IMR-90 (cell line): Measurements from ENCODE around the gene SHROOM1. TPM values are rescaled to one million over a fixed set of nuclear protein-coding genes. Genes with fewer than 3 reads are reported as not detected.

ENCODE experiments used
- ATAC-seq: fragments of 200-7000 bp; cut with Tn5 transposase; 2 replicates; pipeline ENCODE4 v1.9.1; 2020; ENCODE audit warnings: low read depth, mild to moderate bottlenecking, moderate library complexity
- BruUV-seq: library from RNA; stranded (reverse); fragments of 400-500 nt; replicated peaks from 2 replicates; lab custom pipeline; 2021; lab: Mats Ljungman, UMichigan
- CTCF ChIA-PET: fragments of 300-600 bp; formaldehyde crosslinking; extraction: SDS; loops from one replicate; lab custom pipeline; 2021; ENCODE audit warnings: antibody characterized with exemption; lab: Yijun Ruan, JAX
- POLR2A ChIA-PET: fragments of 300-600 bp; sonication (Branson Sonifier 250); formaldehyde crosslinking; loops from one replicate; lab custom pipeline; 2022; ENCODE audit warnings: antibody characterized with exemption; ENCODE audit not compliant: unreplicated experiment; lab: Charles Lee
- DNase-seq: peaks from one replicate; pipeline ENCODE4 v3.0.0; 2013
- H2AFZ ChIP-seq: replicated peaks from 2 replicates; pipeline ENCODE3; 2013; ENCODE audit warnings: low read length, mild to moderate bottlenecking; ENCODE audit not compliant: poor library complexity
- H2AK5ac ChIP-seq: 2 replicates; pipeline ENCODE4 v1.6.1; 2013; ENCODE audit warnings: low read depth, low read length, inconsistent platforms
- H2AK9ac ChIP-seq: replicated peaks from 2 replicates; pipeline ENCODE3; 2013; ENCODE audit warnings: mild to moderate bottlenecking, low read depth, low read length, moderate library complexity; ENCODE audit not compliant: poor library complexity
- H2BK120ac ChIP-seq: 2 replicates; pipeline ENCODE4 v1.6.1; 2013; ENCODE audit warnings: low read depth, low read length, inconsistent platforms
- H2BK15ac ChIP-seq: 3 replicates; pipeline ENCODE4 v1.6.1; 2013; ENCODE audit warnings: low read depth, low read length, inconsistent platforms
- H2BK20ac ChIP-seq: 2 replicates; pipeline ENCODE4 v1.6.1; 2013; ENCODE audit warnings: low read depth, mild to moderate bottlenecking, inconsistent platforms, low read length, moderate library complexity
- H2BK5ac ChIP-seq: 2 replicates; pipeline ENCODE4 v1.6.1; 2013; ENCODE audit warnings: mild to moderate bottlenecking, low read depth, low read length, inconsistent platforms; ENCODE audit not compliant: poor library complexity, severe bottlenecking
- H3K14ac ChIP-seq: replicated peaks from 2 replicates; pipeline ENCODE4 v1.6.1; 2013; ENCODE audit warnings: low read depth, low read length, inconsistent platforms
- H3K18ac ChIP-seq: 2 replicates; pipeline ENCODE4 v1.6.1; 2013; ENCODE audit warnings: low read depth, low read length, control low read depth
- H3K23ac ChIP-seq: 2 replicates; pipeline ENCODE4 v1.6.1; 2013; ENCODE audit warnings: low read depth, low read length, inconsistent platforms
- H3K27ac ChIP-seq: 2 replicates; pipeline ENCODE4 v1.5.1; 2013; ENCODE audit warnings: mild to moderate bottlenecking, control low read depth, low read length; ENCODE audit not compliant: insufficient read depth
- H3K27me3 ChIP-seq: 2 replicates; pipeline ENCODE4 v1.6.1; 2013; ENCODE audit warnings: low read length; ENCODE audit not compliant: control insufficient read depth, insufficient read depth
- H3K36me3 ChIP-seq: 2 replicates; pipeline ENCODE4 v1.6.1; 2013; ENCODE audit warnings: low read length, mixed read lengths; ENCODE audit not compliant: control insufficient read depth, insufficient read depth
- H3K4ac ChIP-seq: 2 replicates; pipeline ENCODE4 v1.6.1; 2013; ENCODE audit warnings: low read depth, low read length, inconsistent platforms
- H3K4me1 ChIP-seq: 2 replicates; pipeline ENCODE4 v1.6.1; 2013; ENCODE audit warnings: low read length, mixed read lengths; ENCODE audit not compliant: control insufficient read depth, insufficient read depth
- H3K4me2 ChIP-seq: 2 replicates; pipeline ENCODE4 v1.6.1; 2013; ENCODE audit warnings: low read depth, mild to moderate bottlenecking, control low read depth, low read length, moderate library complexity
- H3K4me3 ChIP-seq: 2 replicates; pipeline ENCODE4 v1.5.1; 2013; ENCODE audit warnings: low read depth, mild to moderate bottlenecking, control low read depth, low read length, moderate library complexity; ENCODE audit not compliant: insufficient read depth
- H3K56ac ChIP-seq: 2 replicates; pipeline ENCODE4 v1.6.1; 2013; ENCODE audit warnings: low read length, inconsistent platforms; ENCODE audit not compliant: insufficient read depth; ENCODE audit errors: extremely low read depth
- H3K79me1 ChIP-seq, 2 experiments: 2 replicates each; pipeline ENCODE4 v1.6.1; 2013; ENCODE audit warnings: low read length in 2 of 2, inconsistent platforms in 1 of 2, low read depth in 1 of 2
- H3K9ac ChIP-seq: 2 replicates; pipeline ENCODE4 v1.6.1; 2013; ENCODE audit warnings: low read depth, low read length, control low read depth
- H3K9me1 ChIP-seq: 2 replicates; pipeline ENCODE4 v1.6.1; 2013; ENCODE audit warnings: low read length, inconsistent platforms; ENCODE audit not compliant: insufficient read depth
- H3K9me3 ChIP-seq: 2 replicates; pipeline ENCODE4 v1.6.1; 2013; ENCODE audit warnings: low read length; ENCODE audit not compliant: control insufficient read depth, insufficient read depth
- H4K20me1 ChIP-seq: 2 replicates; pipeline ENCODE4 v1.6.1; 2013; ENCODE audit warnings: low read length, inconsistent platforms; ENCODE audit not compliant: insufficient read depth
- H4K5ac ChIP-seq: 2 replicates; pipeline ENCODE4 v1.6.1; 2013; ENCODE audit warnings: mild to moderate bottlenecking, low read depth, low read length, control low read depth
- H4K8ac ChIP-seq, 2 experiments: 2 replicates each; pipeline ENCODE4 v1.6.1; 2013; ENCODE audit warnings: low read depth in 2 of 2, low read length in 2 of 2, control low read depth in 1 of 2, inconsistent platforms in 1 of 2
- H4K91ac ChIP-seq: 2 replicates; pipeline ENCODE4 v1.6.1; 2013; ENCODE audit warnings: low read depth, low read length, inconsistent platforms; ENCODE audit not compliant: insufficient read depth
- CEBPB ChIP-seq: IDR thresholded peaks from 2 replicates; pipeline ENCODE4 v1.6.1; 2012; ENCODE audit warnings: low read depth, low read length, improper control_type of control experiment
- CHD1 ChIP-seq: IDR thresholded peaks from 2 replicates; pipeline ENCODE4 v1.6.1; 2012; ENCODE audit warnings: low read depth, low read length, improper control_type of control experiment
- CTCF ChIP-seq: conservative IDR thresholded peaks from 2 replicates; pipeline ENCODE4 v1.5.1; 2012; ENCODE audit warnings: mild to moderate bottlenecking, low read depth, low read length, improper control_type of control experiment
- FOS ChIP-seq: fragments of 150-350 bp; IDR thresholded peaks from 2 replicates; pipeline ENCODE4 v1.6.1; 2016; ENCODE audit warnings: low read depth, low read length
- MAFK ChIP-seq: IDR thresholded peaks from 2 replicates; pipeline ENCODE4 v1.6.1; 2012; ENCODE audit warnings: low read depth, low read length, improper control_type of control experiment
- POLR2A ChIP-seq: IDR thresholded peaks from 2 replicates; pipeline ENCODE4 v1.6.1; 2012; ENCODE audit warnings: mild to moderate bottlenecking, low read depth, low read length
- RAD21 ChIP-seq: IDR thresholded peaks from 2 replicates; pipeline ENCODE4 v1.6.1; 2012; ENCODE audit warnings: low read length, improper control_type of control experiment
- RFX5 ChIP-seq: IDR thresholded peaks from 2 replicates; pipeline ENCODE4 v1.8.0; 2012; ENCODE audit warnings: low read depth, mild to moderate bottlenecking, low read length, moderate library complexity
- WGBS, 2 experiments: methylation state at CpG; one replicate each; pipeline versions ENCODE4 v1.1.5 to v1.1.7; 2013; ENCODE audit warnings: missing lambda C conversion rate in 2 of 2; ENCODE audit not compliant: insufficient read length in 1 of 2; ENCODE audit errors: extremely low coverage in 2 of 2; 5-methylcytosine and 5-hydroxymethylcytosine counted together
- dilution Hi-C: fragments of 300-500 bp; cut with HindIII; formaldehyde crosslinking; loops from one replicate; pipeline ENCODE4 v1.14.3; 2018; ENCODE audit warnings: low sequenced_read_pairs; ENCODE audit not compliant: unreplicated experiment
- in situ Hi-C: fragments of 300-500 bp; cut with MboI; formaldehyde crosslinking; loops from 3 replicates; pipeline ENCODE4 v1.14.3; 2019; ENCODE audit warnings: low sequenced_read_pairs, inconsistent platforms, mixed read lengths
- intact Hi-C: fragments of 100-400 bp; cut with micrococcal nuclease; formaldehyde crosslinking; loops from 2 replicates; pipeline ENCODE4 v1.10.0; 2022
- polyA plus RNA-seq, 3 experiments: library from polyadenylated mRNA; depleted of rRNA; stranded (reverse); fragments of >200 nt; gene quantifications; 2 replicates each; pipeline ENCODE4 v1.2.3, GENCODE V29; 2012; ENCODE audit warnings: low replicate concordance in 1 of 3
- total RNA-seq: library from RNA; depleted of rRNA; stranded (reverse); fragments of >200 nt; gene quantifications from 2 replicates; pipeline ENCODE4 v1.2.3, GENCODE V29; 2012
- TF ChIP-seq, protein P1 (sequence below): fragments of 150-350 bp; IDR thresholded peaks from 2 replicates; pipeline ENCODE4 v1.6.1; 2017; ENCODE audit warnings: mild to moderate bottlenecking, antibody characterized with exemption, low read length, low read depth

Gene SHROOM1
- total and polyA plus RNA-seq, 2 of the 4 experiments (the other 2 are of a cell fraction) = 1.4 to 6.3 TPM

DNA sequence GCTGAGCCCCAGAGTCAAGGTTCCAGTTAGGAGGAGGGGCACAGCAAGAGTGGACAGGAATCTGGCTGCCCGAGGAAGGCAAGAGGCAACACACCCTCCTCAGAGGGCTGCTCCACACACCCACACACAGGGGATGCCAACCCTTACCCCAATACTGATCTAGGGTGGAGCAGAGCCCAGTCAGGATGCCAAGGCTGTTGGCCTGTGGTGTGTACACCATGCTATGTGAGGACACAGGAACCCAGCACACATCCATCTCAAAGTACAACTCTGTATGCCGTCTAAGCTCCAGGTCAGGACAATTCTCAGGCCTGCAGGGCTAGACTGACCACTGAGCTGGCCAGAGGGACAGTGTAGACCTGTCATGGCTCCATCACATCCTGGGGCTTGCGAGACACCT lies 56.0 kb downstream of the SHROOM1 start:
- 100% methylated on average over 1 of the region's 3 CpGs; no CpG with 5 or more reads in 1 of the 2 experiments for WGBS, 2 experiments
- Histone ChIP-seq H3K9me1 (peaks cover 47% of the 10 kb centered on the region), H3K4ac (no peak overlapping the region), H3K27me3 (no peaks in the 10 kb centered on the region), H3K4me1 (peaks cover 19% of the 10 kb centered on the region), H3K4me3 (no peak overlapping the region), H3K56ac (no peak overlapping the region), H4K5ac (no peak overlapping the region), H4K91ac (no peak overlapping the region), H2AK9ac (peak overlapping the region; percentile 30), H3K9ac (no peak overlapping the region), H3K36me3 (no peaks in the 10 kb centered on the region), H3K4me2 (no peak overlapping the region), H3K9me3 (no peaks in the 10 kb centered on the region), H3K79me1 (peaks cover 29 to 76% of the 10 kb centered on the region in 2 experiments), H2BK15ac (no peak overlapping the region), H2BK5ac (no peak overlapping the region), H2BK120ac (no peak overlapping the region), H3K23ac (0 out of 2 replicates have a peak overlapping the region, but pooled peaks have one; percentile 7), H2BK20ac (no peak overlapping the region), H4K8ac (0 out of 4 replicates have a peak overlapping the region, but pooled peaks of 1 of the 2 experiments have one; percentile 5), H3K18ac (no peak overlapping the region), H3K27ac (no peak overlapping the region), H2AK5ac (peak overlapping the region; percentile 33; the same call in 1 of the 2 replicates), H4K20me1 (peaks cover 48% of the 10 kb centered on the region), H2AFZ (peak overlapping the region; percentile 16), H3K14ac (no peak overlapping the region)
- CTCF ChIA-PET = interaction anchor here (0.5 to 1.9 kb wide), 4 partner anchors 39 to 1240 kb away, joined by 3 to 6 read pairs (median 4); no protein-coding TSS in a partner anchor
- TF ChIP-seq POLR2A (no peak), MAFK (no peak), FOS (no peak), CTCF (no peak), RFX5 (no peak), CEBPB (no peak), CHD1 (no peak), RAD21 (no peak)
- TF ChIP-seq, protein P1, sequence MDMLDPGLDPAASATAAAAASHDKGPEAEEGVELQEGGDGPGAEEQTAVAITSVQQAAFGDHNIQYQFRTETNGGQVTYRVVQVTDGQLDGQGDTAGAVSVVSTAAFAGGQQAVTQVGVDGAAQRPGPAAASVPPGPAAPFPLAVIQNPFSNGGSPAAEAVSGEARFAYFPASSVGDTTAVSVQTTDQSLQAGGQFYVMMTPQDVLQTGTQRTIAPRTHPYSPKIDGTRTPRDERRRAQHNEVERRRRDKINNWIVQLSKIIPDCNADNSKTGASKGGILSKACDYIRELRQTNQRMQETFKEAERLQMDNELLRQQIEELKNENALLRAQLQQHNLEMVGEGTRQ = no peak
- ATAC-seq (no peak), DNase-seq (no peak)
- POLR2A ChIA-PET = no interaction called here
- in situ Hi-C loops = no loop called here
- intact Hi-C loops = no loop called here
- no TSS peak for BruUV-seq
- dilution Hi-C loops = no loop called here
